Measurements from ENCODE around the gene MINDY4. TPM values are rescaled to one million over a fixed set of nuclear protein-coding genes. Genes with fewer than 3 reads are reported as not detected.

The MINDY4 gene
- total RNA-seq, 1 donor from 2014 or later, result 13.8 TPM

- DNase-seq, result no peak
- intact Hi-C loops (cut with DNase I), result no loop called here
These were observed 34.9 kb upstream of the MINDY4 start for GRCh38 chr7:30736291-30736690.

GRCh38 chr7:30738026-30738915, 32.9 kb upstream of the MINDY4 start:
- Histone ChIP-seq H3K9me3 (no peaks in the 10 kb centered on the region), H3K4me3 (no peak overlapping the region), H3K36me3 (no peaks in the 10 kb centered on the region), H3K27me3 (ENCODE audit: low read depth) (no peaks in the 10 kb centered on the region), H3K4me1 (peaks cover 3% of the 10 kb centered on the region), H3K27ac (no peak overlapping the region)
- no peak for TF ChIP-seq CTCF (IDR thresholded peaks at IDR 0.05)
- ATAC-seq (no peak), DNase-seq (no peak)
- intact Hi-C loops (cut with DNase I), result no loop called here

More at GRCh38 chr7:30736291-30736690, 34.9 kb upstream of the MINDY4 start:
- Histone ChIP-seq H3K36me3 (no peaks in the 10 kb centered on the region), H3K4me3 (no peak overlapping the region), H3K27me3 (ENCODE audit: low read depth) (no peaks in the 10 kb centered on the region), H3K27ac (no peak overlapping the region), H3K9me3 (no peaks in the 10 kb centered on the region), H3K4me1 (peaks cover 3% of the 10 kb centered on the region)
- ATAC-seq, result no peak
- TF ChIP-seq CTCF (IDR thresholded peaks at IDR 0.05), result no peak

GRCh38 chr7:30739691-30740090, 31.5 kb upstream of the MINDY4 start:
- Histone ChIP-seq H3K27ac (no peak overlapping the region), H3K36me3 (no peaks in the 10 kb centered on the region), H3K27me3 (ENCODE audit: low read depth) (no peaks in the 10 kb centered on the region), H3K9me3 (no peaks in the 10 kb centered on the region), H3K4me3 (no peak overlapping the region), H3K4me1 (peaks cover 3% of the 10 kb centered on the region)
- no peak for DNase-seq
- intact Hi-C loops (cut with DNase I), result no loop called here
- TF ChIP-seq CTCF (IDR thresholded peaks at IDR 0.05), result no peak
- ATAC-seq, result no peak

- H3K4me3 ChIP-seq, result no peak overlapping the region
- no peaks in the 10 kb centered on the region for H3K27me3 ChIP-seq (ENCODE audit: low read depth)
- H3K27ac ChIP-seq, result no peak overlapping the region
- H3K4me1 ChIP-seq, result peaks cover 3% of the 10 kb centered on the region
- DNase-seq (peak; percentile 77), ATAC-seq (peak; percentile 82 to 87)
- H3K9me3 ChIP-seq, result no peaks in the 10 kb centered on the region
- intact Hi-C loops (cut with DNase I), result no loop called here
- H3K36me3 ChIP-seq, result no peaks in the 10 kb centered on the region
- TF ChIP-seq CTCF (IDR thresholded peaks at IDR 0.05), result peak; percentile 100
These were observed 30.6 kb upstream of the MINDY4 start for GRCh38 chr7:30740417-30741181.

GRCh38 chr7:30741289-30741688, 29.9 kb upstream of the MINDY4 start:
- intact Hi-C loops (cut with DNase I), result no loop called here
- Histone ChIP-seq H3K27me3 (ENCODE audit: low read depth) (no peaks in the 10 kb centered on the region), H3K36me3 (no peaks in the 10 kb centered on the region), H3K4me3 (no peak overlapping the region), H3K27ac (no peak overlapping the region), H3K9me3 (no peaks in the 10 kb centered on the region), H3K4me1 (peaks cover 3% of the 10 kb centered on the region)
- no peak for TF ChIP-seq CTCF (IDR thresholded peaks at IDR 0.05)
- ATAC-seq, result no peak
- DNase-seq, result no peak
